ENCODE measurements around the gene SYNJ1.
"Not testable (repeated sequence)": the region's sequence is repeated elsewhere in the genome, so short reads cannot be mapped to it uniquely, and the experiment has no call there.

DNA sequence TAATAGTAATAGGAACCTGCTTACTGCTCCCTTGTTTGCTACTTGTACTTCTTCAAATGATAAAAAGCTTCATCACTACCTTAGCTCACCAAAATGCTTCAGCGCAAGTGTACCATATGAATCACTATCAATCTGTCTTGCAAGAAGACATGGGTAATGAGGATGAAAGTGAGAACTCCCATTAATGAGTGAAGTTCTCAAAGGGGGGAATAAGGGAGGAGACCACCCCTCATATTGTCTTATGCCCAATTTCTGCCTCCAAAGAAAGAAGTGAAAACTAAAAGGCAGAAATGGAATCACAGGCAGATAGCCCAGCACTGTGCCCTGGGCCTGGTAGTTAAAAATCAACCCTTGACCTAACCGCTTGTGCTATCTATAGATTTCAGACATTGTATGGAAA is 63.7 kb downstream of the SYNJ1 start:
- TF ChIP-seq, protein P1, sequence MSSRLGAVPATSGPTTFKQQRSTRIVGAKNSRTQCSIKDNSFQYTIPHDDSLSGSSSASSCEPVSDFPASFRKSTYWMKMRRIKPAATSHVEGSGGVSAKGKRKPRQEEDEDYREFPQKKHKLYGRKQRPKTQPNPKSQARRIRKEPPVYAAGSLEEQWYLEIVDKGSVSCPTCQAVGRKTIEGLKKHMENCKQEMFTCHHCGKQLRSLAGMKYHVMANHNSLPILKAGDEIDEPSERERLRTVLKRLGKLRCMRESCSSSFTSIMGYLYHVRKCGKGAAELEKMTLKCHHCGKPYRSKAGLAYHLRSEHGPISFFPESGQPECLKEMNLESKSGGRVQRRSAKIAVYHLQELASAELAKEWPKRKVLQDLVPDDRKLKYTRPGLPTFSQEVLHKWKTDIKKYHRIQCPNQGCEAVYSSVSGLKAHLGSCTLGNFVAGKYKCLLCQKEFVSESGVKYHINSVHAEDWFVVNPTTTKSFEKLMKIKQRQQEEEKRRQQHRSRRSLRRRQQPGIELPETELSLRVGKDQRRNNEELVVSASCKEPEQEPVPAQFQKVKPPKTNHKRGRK (tag; IDR thresholded peaks at IDR 0.05) = not testable (repeated sequence)
- not testable (repeated sequence) for TF ChIP-seq NFATC3 (IDR thresholded peaks at IDR 0.05); GABPA (tag; conservative IDR thresholded peaks at IDR 0.05; ENCODE audit: low read depth); ZBTB7A (IDR thresholded peaks at IDR 0.05; ENCODE audit: borderline replicate concordance, control insufficient read depth, low read depth, low read length)

Data from K562 (cell line).